ENCODE data around the gene DNAJC5. TPM values are rescaled to one million over a fixed set of nuclear protein-coding genes. Genes with fewer than 3 reads are reported as not detected.

DNAJC5 gene
- total RNA-seq, 2 experiments from 2014 or later: 19.4 to 19.5 TPM

DNA sequence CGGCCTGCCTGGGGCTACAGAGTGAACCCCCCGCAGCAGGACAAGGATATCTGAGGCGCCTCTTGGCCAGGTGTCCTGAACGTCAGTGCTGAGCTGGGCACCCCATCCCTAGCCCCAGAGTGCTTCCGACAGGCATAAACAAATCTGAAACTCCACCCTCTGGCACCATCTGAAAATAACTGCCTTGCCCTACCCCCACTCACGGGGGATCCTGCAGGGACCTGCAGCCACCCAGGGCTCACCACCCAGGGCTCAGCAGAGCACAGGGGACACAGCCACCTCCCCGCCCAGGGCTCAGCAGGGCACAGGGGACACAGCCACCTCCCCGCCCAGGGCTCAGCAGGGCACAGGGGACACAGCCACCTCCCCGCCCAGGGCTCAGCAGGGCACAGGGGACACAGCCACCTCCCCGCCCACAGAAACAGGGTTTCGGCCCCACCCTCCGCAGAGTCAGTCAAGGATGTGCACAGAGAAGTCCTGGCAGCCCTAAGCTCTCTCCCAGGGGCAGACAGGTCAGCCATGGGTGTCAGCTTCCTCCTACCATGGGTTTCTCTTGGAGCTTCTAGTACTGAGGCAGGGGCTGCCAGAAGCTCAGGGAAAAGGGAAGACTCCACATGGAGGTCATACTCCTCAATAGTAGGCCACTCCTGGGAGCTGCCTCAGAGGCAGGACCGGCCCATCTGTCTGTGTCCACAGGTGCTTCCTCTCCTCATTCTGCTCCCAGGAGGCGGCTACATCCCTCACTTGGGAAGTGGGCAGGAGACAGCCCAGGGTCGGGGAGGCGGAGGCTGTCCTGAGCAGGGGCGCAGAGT, 56.7 kb downstream of the DNAJC5 start:
- Mint-ChIP-seq H3K27ac (no peak overlapping the region), H3K9me3 (no peaks in the 10 kb centered on the region), H3K27me3 (ENCODE audit: low read depth) (no peaks in the 10 kb centered on the region), H3K4me3 (no peak overlapping the region), H3K36me3 (ENCODE audit: low read depth) (peaks cover 3% of the 10 kb centered on the region), H3K4me1 (ENCODE audit: low read depth) (peaks cover 57% of the 10 kb centered on the region)
- CTCF ChIA-PET: interaction anchor here (1.8 kb wide), 1 partner anchor 22 kb away, joined by 6 read pairs; no protein-coding TSS in a partner anchor
- intact Hi-C loops (cut with micrococcal nuclease): no loop called here
- no peak for DNase-seq

DNA sequence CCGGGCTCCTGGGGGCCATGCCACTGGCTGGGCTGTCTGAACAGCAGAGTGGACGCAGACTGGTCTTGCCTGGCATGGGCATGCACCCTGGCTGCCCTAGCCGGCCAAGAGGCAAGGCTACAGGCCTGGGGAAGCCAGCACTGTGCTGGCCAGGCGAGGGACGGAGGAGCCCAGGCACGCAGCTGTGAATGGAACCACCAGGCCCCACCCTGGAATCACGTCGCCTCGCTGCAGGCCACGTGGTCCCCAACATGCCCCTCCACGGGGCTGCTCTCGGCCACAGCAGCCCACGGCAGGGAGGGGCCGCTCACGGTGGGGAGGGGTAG, 57.2 kb downstream of the DNAJC5 start:
- Mint-ChIP-seq H3K27me3 (ENCODE audit: low read depth) (no peaks in the 10 kb centered on the region), H3K4me3 (no peak overlapping the region), H3K4me1 (ENCODE audit: low read depth) (peaks cover 56% of the 10 kb centered on the region), H3K27ac (no peak overlapping the region), H3K9me3 (no peaks in the 10 kb centered on the region), H3K36me3 (ENCODE audit: low read depth) (peaks cover 3% of the 10 kb centered on the region)
- DNase-seq: no peak
- intact Hi-C loops (cut with micrococcal nuclease): no loop called here
- CTCF ChIA-PET: interaction anchor here (1.8 kb wide), 1 partner anchor 22 kb away, joined by 6 read pairs; no protein-coding TSS in a partner anchor

DNA sequence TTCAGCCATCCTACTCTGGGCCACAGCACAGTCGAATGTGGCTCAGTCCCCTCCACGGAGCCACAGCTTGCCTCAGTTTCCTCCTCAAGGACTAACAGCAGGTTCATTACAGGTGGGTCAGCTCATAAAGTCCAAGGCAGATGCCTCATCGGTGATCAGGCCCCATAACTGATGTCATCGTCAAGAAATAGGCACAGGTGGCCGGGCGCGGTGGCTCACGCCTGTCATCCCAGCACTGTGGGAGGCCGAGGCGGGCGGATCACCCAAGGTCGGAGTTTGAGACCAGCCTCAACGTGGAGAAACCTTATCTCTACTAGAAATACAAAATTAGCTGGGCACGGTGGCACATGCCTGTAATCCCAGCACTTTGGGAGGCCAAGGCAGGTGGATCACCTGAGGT, 57.8 kb downstream of the DNAJC5 start:
- Mint-ChIP-seq H3K4me3 (no peak overlapping the region), H3K36me3 (ENCODE audit: low read depth) (peaks cover 3% of the 10 kb centered on the region), H3K27ac (no peak overlapping the region), H3K9me3 (no peaks in the 10 kb centered on the region), H3K4me1 (ENCODE audit: low read depth) (peaks cover 56% of the 10 kb centered on the region), H3K27me3 (ENCODE audit: low read depth) (no peaks in the 10 kb centered on the region)
- intact Hi-C loops (cut with micrococcal nuclease): no loop called here
- CTCF ChIA-PET: interaction anchor here (0.7 kb wide), 1 partner anchor 333 kb away, joined by 3 read pairs; no protein-coding TSS in a partner anchor
- no peak for DNase-seq

DNA sequence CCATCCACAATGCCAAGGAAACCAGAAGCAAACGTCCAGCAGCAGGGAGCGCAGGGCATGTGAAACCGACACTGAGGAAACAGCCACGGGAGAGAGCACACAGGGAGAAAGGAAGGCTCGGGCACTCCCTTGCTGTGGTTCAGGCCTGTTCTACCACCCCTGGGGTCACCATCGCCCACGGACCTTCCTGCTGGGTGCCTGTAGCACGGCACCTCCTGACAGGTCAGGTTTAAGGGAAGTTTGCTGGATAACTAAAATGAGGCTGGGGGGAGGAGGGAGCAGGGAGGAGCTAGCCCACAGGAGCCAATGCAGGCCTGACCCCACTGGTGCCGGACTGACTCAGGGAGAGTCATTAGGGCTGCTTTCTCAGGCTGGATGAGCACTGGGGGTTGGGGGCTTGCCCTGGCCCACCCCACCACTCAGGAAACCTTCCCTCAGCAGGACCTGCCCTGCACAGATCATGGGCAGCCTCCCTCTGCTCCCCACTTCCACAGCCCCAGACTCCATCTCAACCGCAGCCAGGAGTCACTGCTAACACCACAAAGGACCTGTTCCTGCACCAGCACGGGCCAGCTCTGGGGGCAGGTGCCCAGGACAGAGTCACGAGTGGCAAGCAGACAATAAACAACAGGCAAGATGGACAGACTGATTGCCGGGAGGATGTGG, 59.0 kb downstream of the DNAJC5 start:
- DNase-seq: no peak
- Mint-ChIP-seq H3K4me1 (ENCODE audit: low read depth) (peaks cover 50% of the 10 kb centered on the region), H3K4me3 (peak overlapping the region; percentile 79), H3K27ac (no peak overlapping the region), H3K9me3 (no peaks in the 10 kb centered on the region), H3K36me3 (ENCODE audit: low read depth) (peaks cover 2% of the 10 kb centered on the region), H3K27me3 (ENCODE audit: low read depth) (no peaks in the 10 kb centered on the region)
- CTCF ChIA-PET: interaction anchor here (1.0 kb wide), 1 partner anchor 20 kb away, joined by 3 read pairs; no protein-coding TSS in a partner anchor
- intact Hi-C loops (cut with micrococcal nuclease): no loop called here

DNA sequence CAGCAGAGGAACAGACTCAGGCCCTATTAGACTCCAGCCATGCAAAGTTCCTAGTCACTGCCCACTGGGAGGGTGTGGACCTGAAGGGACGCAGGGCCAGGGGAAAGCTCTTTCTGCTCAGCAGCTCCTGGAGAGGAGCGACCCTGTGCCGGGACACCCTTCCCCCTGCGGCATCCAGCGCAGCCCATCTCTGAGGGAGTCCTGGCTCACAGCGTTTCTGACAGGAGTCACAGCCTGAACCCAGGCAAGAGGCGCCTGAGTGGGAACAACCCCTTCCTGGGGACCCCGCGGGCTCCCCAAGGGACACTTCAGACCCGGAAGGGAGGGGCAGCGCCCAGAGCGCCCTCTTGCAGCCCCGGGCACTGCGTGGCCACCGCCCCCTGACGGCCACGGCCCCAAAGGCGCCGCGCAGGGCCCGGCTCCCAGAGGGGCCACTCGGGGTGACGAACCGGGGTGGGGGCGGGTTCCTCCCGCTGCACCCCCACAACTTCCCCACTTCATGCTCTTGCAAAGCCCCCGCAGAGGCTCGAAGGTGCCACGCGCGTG, 60.4 kb downstream of the DNAJC5 start:
- intact Hi-C loops (cut with micrococcal nuclease): loop anchor here (5.0 kb wide), 1 partner anchor 298 kb away; the partner anchor contains the start of gene RTEL1
- CTCF ChIA-PET: interaction anchor here (0.6 kb wide), 1 partner anchor 249 kb away, joined by 3 read pairs; no protein-coding TSS in a partner anchor
- H3K36me3 Mint-ChIP-seq (ENCODE audit: low read depth): peaks cover 7% of the 10 kb centered on the region
- H3K4me1 Mint-ChIP-seq (ENCODE audit: low read depth): peaks cover 39% of the 10 kb centered on the region
- peak; percentile 41 for DNase-seq
- peak overlapping the region; percentile 79 for H3K4me3 Mint-ChIP-seq
- H3K9me3 Mint-ChIP-seq: no peaks in the 10 kb centered on the region
- H3K27me3 Mint-ChIP-seq (ENCODE audit: low read depth): no peaks in the 10 kb centered on the region
- peak overlapping the region; percentile 71 for H3K27ac Mint-ChIP-seq

DNA sequence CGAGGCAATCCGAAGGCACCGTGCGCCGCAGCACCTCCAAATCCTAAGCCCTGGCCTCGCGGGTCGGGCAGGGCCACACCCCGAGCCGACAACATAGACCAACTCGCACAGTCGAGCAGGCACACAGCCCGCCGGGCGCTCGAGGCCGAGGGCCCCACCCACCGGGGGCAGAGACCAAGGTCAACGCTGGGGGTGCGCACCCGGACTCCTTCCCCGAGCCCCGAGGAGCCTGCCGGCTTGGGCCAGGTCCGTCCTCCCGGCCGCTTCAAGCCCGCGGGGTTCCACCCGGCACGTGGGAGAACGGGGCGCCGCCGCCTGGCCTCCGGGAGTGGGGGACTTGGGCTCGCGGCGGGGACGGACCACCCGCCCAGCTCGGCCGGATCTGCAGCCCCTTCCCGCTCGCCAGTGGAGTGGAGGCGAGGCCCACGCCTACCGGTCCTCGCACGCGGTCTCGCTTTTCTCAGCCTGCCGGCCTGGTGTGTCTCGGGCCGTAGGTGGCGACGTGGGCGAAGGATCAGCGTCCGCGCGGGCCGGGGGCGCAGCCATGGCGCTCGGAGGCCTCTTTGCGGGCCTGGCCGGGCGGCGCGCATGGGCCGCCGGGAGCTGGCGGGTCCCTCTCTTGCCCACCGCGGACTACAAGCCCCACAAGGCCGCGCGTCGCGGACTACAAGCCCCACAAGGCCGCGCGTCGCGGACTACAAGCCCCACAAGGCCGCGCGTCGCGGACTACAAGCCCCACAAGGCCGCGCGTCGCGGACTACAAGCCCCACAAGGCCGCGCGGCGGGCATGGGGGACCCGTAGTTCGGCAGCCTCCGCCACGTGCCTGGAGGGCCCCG, 61.1 kb downstream of the DNAJC5 start, which contains the start of gene UCKL1:
Gene UCKL1 (minus strand): TSS at position 590 of the 837 bp plus-strand sequence. CDS start 44 bp downstream, at position 546.
- DNase-seq: peak; percentile 91
- Mint-ChIP-seq H3K27me3 (ENCODE audit: low read depth) (no peaks in the 10 kb centered on the region), H3K4me3 (peak within 1 kb of the TSS; percentile 79), H3K9me3 (no peaks in the 10 kb centered on the region), H3K4me1 (ENCODE audit: low read depth) (peaks cover 39% of the 10 kb centered on the region), H3K27ac (peak within 1 kb of the TSS; percentile 85), H3K36me3 (ENCODE audit: low read depth) (peaks cover 7% of the 10 kb centered on the region)
- CTCF ChIA-PET: interaction anchor here (1.0 kb wide), 1 partner anchor 24 kb away, joined by 4 read pairs; the partner anchor contains the start of gene PRPF6
- intact Hi-C loops (cut with micrococcal nuclease): loop anchor here (1.0 to 5.0 kb wide), 8 partner anchors 47 to 419 kb away; partner anchors contain the start of genes ARFRP1, DNAJC5, GMEB2 and PTK6

DNA sequence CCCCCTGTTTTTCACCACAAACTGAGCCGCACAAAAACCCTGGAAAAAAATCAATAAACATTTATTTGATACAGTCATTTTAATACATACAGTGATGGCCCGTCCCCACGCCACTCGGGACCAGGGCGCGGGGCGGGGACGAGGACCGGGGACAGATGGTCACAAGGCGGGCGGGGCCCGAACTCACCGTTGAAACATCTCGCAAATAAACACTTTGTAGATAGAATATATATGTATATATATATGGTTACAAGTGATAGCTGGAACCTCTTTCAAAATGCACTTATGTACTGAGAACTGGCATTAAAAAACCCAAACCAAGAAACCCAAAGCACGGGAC, 61.7 kb downstream of the DNAJC5 start:
- peak overlapping the region; percentile 85 for H3K27ac Mint-ChIP-seq
- H3K27me3 Mint-ChIP-seq (ENCODE audit: low read depth): no peaks in the 10 kb centered on the region
- no peaks in the 10 kb centered on the region for H3K9me3 Mint-ChIP-seq
- peak overlapping the region; percentile 74 for H3K4me3 Mint-ChIP-seq
- CTCF ChIA-PET: interaction anchor here (1.0 kb wide), 2 partner anchors 21 to 24 kb away, joined by 3 to 4 read pairs; partner anchors contain the start of gene PRPF6
- peaks cover 7% of the 10 kb centered on the region for H3K36me3 Mint-ChIP-seq (ENCODE audit: low read depth)
- no peak for DNase-seq
- H3K4me1 Mint-ChIP-seq (ENCODE audit: low read depth): peaks cover 39% of the 10 kb centered on the region
- intact Hi-C loops (cut with micrococcal nuclease): loop anchor here (1.0 to 5.0 kb wide), 10 partner anchors 21 to 419 kb away; partner anchors contain the start of genes ARFRP1, DNAJC5, GMEB2 and PTK6

DNA sequence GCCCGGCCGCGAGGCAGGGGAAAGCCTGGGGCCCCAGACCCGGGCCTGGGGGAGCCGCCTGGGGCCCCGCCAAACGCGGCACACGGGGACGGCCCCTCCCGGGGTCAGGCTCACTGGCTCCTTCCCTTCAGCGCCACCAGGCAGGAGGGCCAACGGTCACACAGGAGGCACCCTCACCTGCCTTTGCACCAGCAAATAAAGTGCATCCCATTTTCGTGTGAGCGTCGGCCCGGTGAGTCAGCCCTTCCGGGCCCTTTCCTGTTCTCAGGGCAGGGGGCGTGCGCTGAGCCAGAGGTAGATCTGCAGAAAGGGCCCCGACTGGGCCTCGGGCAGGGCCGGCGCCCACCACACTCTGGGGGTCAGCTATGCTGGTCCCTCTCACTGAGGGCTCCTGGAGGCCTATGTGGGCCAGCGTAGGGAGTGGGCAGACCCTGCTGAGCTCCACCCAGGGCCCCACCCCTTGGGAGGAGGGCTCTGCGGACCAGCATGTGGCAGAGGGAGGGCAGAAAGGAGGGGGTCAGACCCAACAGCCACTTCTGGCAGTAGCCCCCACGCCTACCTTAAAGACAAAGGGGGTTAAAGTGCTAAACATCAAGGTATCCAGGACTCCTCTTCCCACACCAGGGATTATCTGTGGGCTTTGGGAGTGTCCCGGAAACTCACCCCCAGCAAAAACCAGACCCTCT, 62.2 kb downstream of the DNAJC5 start:
- H3K9me3 Mint-ChIP-seq: no peaks in the 10 kb centered on the region
- H3K27me3 Mint-ChIP-seq (ENCODE audit: low read depth): no peaks in the 10 kb centered on the region
- H3K4me1 Mint-ChIP-seq (ENCODE audit: low read depth): peaks cover 39% of the 10 kb centered on the region
- peak overlapping the region; percentile 85 for H3K27ac Mint-ChIP-seq
- H3K4me3 Mint-ChIP-seq: peak overlapping the region; percentile 74
- intact Hi-C loops (cut with micrococcal nuclease): loop anchor here (1.0 to 5.0 kb wide), 7 partner anchors 20 to 330 kb away; partner anchors contain the start of genes DNAJC5, GMEB2, RTEL1 and TPD52L2
- DNase-seq: peak; percentile 88
- H3K36me3 Mint-ChIP-seq (ENCODE audit: low read depth): peaks cover 7% of the 10 kb centered on the region
- CTCF ChIA-PET: interaction anchor here (0.5 to 1.0 kb wide), 3 partner anchors 21 to 307 kb away, joined by 3 to 4 read pairs (median 3); partner anchors contain the start of gene PRPF6

DNA sequence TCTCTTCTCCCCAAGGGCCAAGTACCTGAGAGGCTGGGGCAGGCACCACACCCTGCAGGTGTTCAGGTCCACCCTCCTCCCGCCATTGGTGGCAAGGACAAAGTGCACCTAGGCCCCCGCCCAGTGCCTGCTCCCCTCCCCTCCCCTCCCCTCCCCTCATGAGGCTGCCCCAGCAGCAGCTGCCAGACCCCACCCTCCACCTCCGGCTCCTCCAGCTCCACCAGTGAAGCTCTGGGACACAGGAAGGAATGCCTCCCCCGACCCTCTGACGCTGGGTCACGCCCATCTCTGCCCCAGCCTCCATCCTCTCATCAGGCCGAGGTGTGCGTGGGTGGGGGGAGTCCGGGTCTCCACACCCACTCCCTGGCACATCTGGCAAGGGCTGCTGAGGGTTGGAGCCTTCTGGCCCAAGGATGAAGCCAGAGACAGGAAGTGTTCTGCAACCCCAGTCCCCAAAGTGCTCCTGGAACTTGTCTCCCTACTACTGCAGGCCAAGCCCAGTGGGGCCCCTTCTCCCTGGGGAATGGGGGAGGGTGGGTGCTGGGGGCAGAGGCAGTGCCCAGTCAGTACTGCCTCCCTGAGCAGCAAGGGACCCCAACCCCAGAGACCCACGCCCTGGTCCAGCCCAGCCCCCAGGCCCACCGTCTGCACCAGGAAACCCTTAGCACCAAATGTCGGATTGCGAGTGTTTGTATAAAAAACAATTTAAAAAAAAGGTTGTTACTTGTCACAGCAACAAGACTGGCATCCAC, 62.9 kb downstream of the DNAJC5 start:
- peaks cover 8% of the 10 kb centered on the region for H3K36me3 Mint-ChIP-seq (ENCODE audit: low read depth)
- intact Hi-C loops (cut with micrococcal nuclease): loop anchor here (1.0 to 5.0 kb wide), 7 partner anchors 19 to 331 kb away; partner anchors contain the start of genes DNAJC5, GMEB2, RTEL1 and TPD52L2

DNA sequence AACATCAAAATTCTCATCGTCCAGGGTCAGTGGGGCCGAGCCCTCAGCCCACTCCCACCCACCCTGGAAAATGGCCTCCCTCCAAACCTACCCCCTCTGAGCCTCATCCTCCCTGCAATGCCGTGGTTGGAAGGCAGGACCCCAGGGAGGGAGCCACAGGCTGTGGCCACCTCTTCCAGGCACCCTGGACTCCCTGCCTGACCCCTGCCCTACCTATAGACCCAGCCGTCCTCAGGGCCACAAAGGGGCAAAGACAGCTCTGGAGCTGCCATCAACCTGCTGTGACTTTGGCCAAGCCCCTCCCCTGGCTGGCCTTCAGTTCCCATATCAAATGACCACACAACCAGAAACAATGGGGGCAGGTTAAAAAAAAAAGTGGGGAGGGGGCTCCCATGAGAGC, 63.5 kb downstream of the DNAJC5 start:
- H3K27me3 Mint-ChIP-seq (ENCODE audit: low read depth): no peaks in the 10 kb centered on the region
- no peak overlapping the region for H3K4me3 Mint-ChIP-seq
- intact Hi-C loops (cut with micrococcal nuclease): loop anchor here (5.0 kb wide), 1 partner anchor 301 kb away; the partner anchor contains the start of gene RTEL1
- peaks cover 32% of the 10 kb centered on the region for H3K4me1 Mint-ChIP-seq (ENCODE audit: low read depth)
- H3K36me3 Mint-ChIP-seq (ENCODE audit: low read depth): peaks cover 9% of the 10 kb centered on the region
- CTCF ChIA-PET: no interaction called here
- DNase-seq: no peak
- H3K9me3 Mint-ChIP-seq: no peaks in the 10 kb centered on the region
- peak overlapping the region; percentile 85 for H3K27ac Mint-ChIP-seq

More for the DNA sequence above, 62.9 kb downstream of the DNAJC5 start:
- DNase-seq: peak; percentile 49
- Mint-ChIP-seq H3K27me3 (ENCODE audit: low read depth) (no peaks in the 10 kb centered on the region), H3K9me3 (no peaks in the 10 kb centered on the region), H3K4me1 (ENCODE audit: low read depth) (peaks cover 36% of the 10 kb centered on the region), H3K4me3 (peak overlapping the region; percentile 21), H3K27ac (peak overlapping the region; percentile 85)
- CTCF ChIA-PET: interaction anchor here (0.5 to 1.0 kb wide), 2 partner anchors 20 to 308 kb away, joined by 3 read pairs; no protein-coding TSS in a partner anchor
